T-cell (primary cell): ENCODE data around the gene CTDSPL. TPM values are rescaled to one million over a fixed set of nuclear protein-coding genes. Genes with fewer than 3 reads are reported as not detected.
"Not testable (repeated sequence)": the region's sequence is repeated elsewhere in the genome, so short reads cannot be mapped to it uniquely, and the experiment has no call there.

Experiments
- ATAC-seq, 4 experiments: fragments of 200-7000 bp in 3 of 4; fragments of 150-1000 bp in 1 of 4; cut with Tn5 transposase; replicated peaks in 1 of 4; 1 replicate in 3 of 4; 2 replicates in 1 of 4; pipeline ENCODE4 v1.10.0; 2021; ENCODE audit warnings: moderate library complexity in 3 of 4, mild to moderate bottlenecking in 2 of 4, moderate number of reproducible peaks in 1 of 4
- CTCF ChIA-PET, 2 donors: fragments of 300-600 bp; sonication (Branson Sonifier 250); formaldehyde crosslinking; loops; one replicate each; lab custom pipeline; 2022; ENCODE audit warnings: antibody characterized with exemption in 2 of 2; lab: Charles Lee
- POLR2A ChIA-PET, 2 donors: fragments of 300-600 bp; sonication (Branson Sonifier 250); formaldehyde crosslinking; loops; one replicate each; lab custom pipeline; 2022; ENCODE audit warnings: antibody characterized with exemption in 2 of 2; lab: Charles Lee
- DNase-seq, 35 experiments: peaks; one replicate each; pipeline versions ENCODE4 v3.0.0 to v3.0.0-alpha.2; 2013 to 2023
- H3K27ac ChIP-seq: one replicate; pipeline ENCODE4 v1.5.1; 2013; ENCODE audit warnings: low read length
- H3K27me3 ChIP-seq, 2 experiments: replicated peaks in 1 of 2; 1 replicate in 1 of 2; 2 replicates in 1 of 2; pipeline versions ENCODE4 v1.6.1 to v1.7.0; 2013; ENCODE audit warnings: low read length in 1 of 2, mixed read lengths in 1 of 2; ENCODE audit not compliant: control insufficient read depth in 2 of 2, insufficient read depth in 2 of 2; ENCODE audit errors: extremely low read depth in 1 of 2
- H3K36me3 ChIP-seq, 2 donors: 1 replicate in 1 of 2; 2 replicates in 1 of 2; pipeline versions ENCODE4 v1.6.1 to v1.7.0; 2013; ENCODE audit warnings: low read length in 1 of 2; ENCODE audit not compliant: control insufficient read depth in 2 of 2, insufficient read depth in 1 of 2; ENCODE audit errors: extremely low read depth in 1 of 2
- H3K4me1 ChIP-seq, 2 experiments: 1 replicate in 1 of 2; 2 replicates in 1 of 2; pipeline versions ENCODE4 v1.6.1 to v1.7.0; 2013; ENCODE audit warnings: low read length in 2 of 2, mixed read lengths in 1 of 2; ENCODE audit not compliant: insufficient read depth in 2 of 2, control insufficient read depth in 1 of 2; ENCODE audit errors: extremely low read depth in 1 of 2
- H3K4me3 ChIP-seq, 2 donors: 1 replicate in 1 of 2; 2 replicates in 1 of 2; pipeline versions ENCODE4 v1.5.1 to v1.7.0; 2013; ENCODE audit warnings: mild to moderate bottlenecking in 2 of 2, low read length in 1 of 2, moderate library complexity in 1 of 2; ENCODE audit not compliant: control insufficient read depth in 1 of 2; ENCODE audit errors: extremely low read depth in 1 of 2
- H3K9me3 ChIP-seq: 2 replicates; pipeline ENCODE4 v1.7.0; 2013
- H3K27ac Mint-ChIP-seq, 2 donors: one replicate each; pipeline ENCODE4 v1.8.0; 2020 to 2021; ENCODE audit warnings: mild to moderate bottlenecking in 2 of 2, mixed read lengths in 2 of 2
- H3K27me3 Mint-ChIP-seq, 2 donors: one replicate each; pipeline ENCODE4 v1.8.0; 2021 to 2022; ENCODE audit warnings: mixed read lengths in 2 of 2
- H3K36me3 Mint-ChIP-seq: one replicate; pipeline ENCODE4 v1.8.0; 2021; ENCODE audit warnings: mixed read lengths
- H3K4me1 Mint-ChIP-seq, 3 donors: one replicate each; pipeline ENCODE4 v1.8.0; 2020 to 2022; ENCODE audit warnings: mixed read lengths in 3 of 3, mild to moderate bottlenecking in 1 of 3
- H3K4me3 Mint-ChIP-seq, 3 donors: one replicate each; pipeline ENCODE4 v1.8.0; 2020 to 2022; ENCODE audit warnings: mild to moderate bottlenecking in 3 of 3, mixed read lengths in 3 of 3, moderate library complexity in 3 of 3
- H3K9me3 Mint-ChIP-seq, 3 donors: one replicate each; pipeline ENCODE4 v1.8.0; 2020 to 2022; ENCODE audit warnings: mixed read lengths in 3 of 3
- WGBS: methylation state at CpG from one replicate; pipeline ENCODE4 v1.1.5; 2013; ENCODE audit warnings: missing lambda C conversion rate; ENCODE audit not compliant: insufficient coverage; 5-methylcytosine and 5-hydroxymethylcytosine counted together
- total RNA-seq, 35 experiments: library from RNA in 6 of 35; stranded (reverse) in 6 of 35; fragments of 120-200 nt in 1 of 35; gene quantifications; one replicate each; pipeline versions ENCODE4 v1.2.1 to v1.2.4 and lab custom pipeline; 2013 to 2026

The CTDSPL gene
- total RNA-seq, 5 donors from 2014 or later (not counting 1 experiment from before 2014, with no cell fraction given) = 0.54 to 2.5 (median 2.0) TPM

DNA sequence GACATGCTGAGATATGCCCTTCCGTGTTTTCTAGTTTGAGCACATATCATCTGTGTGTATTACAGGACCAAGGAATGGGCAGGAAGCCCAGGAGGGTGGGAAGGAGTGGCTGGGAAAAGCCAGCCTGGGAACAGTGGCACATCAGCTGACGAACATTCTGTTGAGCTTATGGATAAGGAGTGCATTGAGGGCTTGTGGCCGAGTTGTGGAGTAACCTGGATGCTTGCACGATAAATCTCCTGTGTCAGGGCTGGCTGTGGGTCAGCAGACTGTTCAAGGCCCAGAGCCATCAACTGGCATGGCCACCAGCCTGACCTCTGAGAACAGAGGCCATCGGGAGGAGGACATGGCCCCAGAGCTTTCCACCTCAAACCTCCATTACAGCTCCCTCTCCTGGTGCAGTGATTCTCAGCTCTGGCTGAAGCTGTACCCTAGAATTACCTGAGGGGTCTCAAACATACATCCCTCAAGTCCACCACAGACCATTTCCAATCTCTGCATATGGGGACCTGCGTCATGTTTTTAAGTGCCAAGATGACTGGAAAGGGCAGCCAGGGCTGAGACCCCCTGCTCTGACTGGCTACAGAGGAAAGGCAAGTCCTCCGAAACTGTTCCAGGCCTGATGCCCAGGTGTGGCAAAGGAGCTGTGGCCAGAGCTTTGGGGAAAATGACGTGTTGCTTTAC lies 124.1 kb downstream of the CTDSPL start:
- Histone ChIP-seq H3K4me3 (no peak overlapping the region), H3K9me3 (no peaks in the 10 kb centered on the region), H3K27me3 (peaks cover 0 to 10% of the 10 kb centered on the region in 2 experiments), H3K27ac (no peak overlapping the region), H3K36me3 (no peaks in the 10 kb centered on the region), H3K4me1 (no peaks in the 10 kb centered on the region)
- H3K9me3 Mint-ChIP-seq = no peaks in the 10 kb centered on the region
- CTCF ChIA-PET = no interaction called here
- no peaks in the 10 kb centered on the region for H3K36me3 Mint-ChIP-seq
- H3K4me1 Mint-ChIP-seq = peaks cover 0 to 11% (median 3%) of the 10 kb centered on the region in 3 donors
- ATAC-seq (no peak), DNase-seq (no peak)
- 88% methylated on average over 6 of the region's 8 CpGs for WGBS
- no peak overlapping the region for H3K27ac Mint-ChIP-seq
- H3K27me3 Mint-ChIP-seq = no peaks in the 10 kb centered on the region
- H3K4me3 Mint-ChIP-seq = no peak overlapping the region
- POLR2A ChIA-PET = no interaction called here

DNA sequence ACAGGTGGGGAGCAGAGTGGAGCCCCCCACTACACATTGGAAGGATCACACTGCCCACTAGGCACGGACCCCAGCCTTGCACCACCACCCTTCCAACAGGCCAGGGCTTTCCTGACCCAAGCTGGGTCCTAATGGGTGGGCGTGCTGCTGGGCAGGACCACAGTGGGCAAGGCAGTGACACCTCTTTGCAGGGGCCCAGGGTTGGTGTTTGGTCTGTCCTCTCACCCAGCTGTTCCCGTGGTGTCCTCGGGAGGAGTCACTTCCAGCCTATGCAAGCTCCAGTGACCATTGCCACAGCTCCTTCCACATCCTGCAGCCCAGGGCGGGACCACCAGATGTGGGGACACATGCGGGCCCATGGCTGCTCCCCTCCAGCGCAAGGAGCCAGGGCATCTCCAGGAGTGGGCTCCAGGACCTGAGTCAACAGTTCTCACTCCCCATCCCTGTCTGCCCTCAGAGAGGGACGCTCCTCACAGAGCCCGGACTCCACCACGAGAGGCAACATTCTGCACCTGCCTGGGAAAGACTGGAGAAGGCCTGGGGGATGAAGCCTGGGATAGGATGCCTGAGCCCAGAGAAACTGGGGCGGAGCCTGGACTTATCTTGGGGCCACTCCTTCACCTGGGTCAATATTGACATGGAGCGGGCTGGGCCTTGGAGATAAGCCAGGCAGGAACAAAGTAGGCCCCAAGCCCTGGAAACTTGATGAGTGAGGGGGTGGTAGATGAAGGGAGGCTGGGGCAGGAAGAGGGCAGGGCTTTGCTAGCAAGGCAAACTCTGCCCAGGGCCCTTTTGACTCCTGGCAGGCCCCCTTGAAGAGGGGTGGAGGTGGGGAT lies 125.0 kb downstream of the CTDSPL start:
- no peaks in the 10 kb centered on the region for H3K36me3 Mint-ChIP-seq
- no peaks in the 10 kb centered on the region for H3K9me3 ChIP-seq
- 85% methylated on average over 10 of the region's 12 CpGs for WGBS
- peaks cover 0 to 11% (median 3%) of the 10 kb centered on the region in 3 donors for H3K4me1 Mint-ChIP-seq
- no peaks in the 10 kb centered on the region for H3K4me1 ChIP-seq
- H3K27ac Mint-ChIP-seq = no peak overlapping the region
- H3K9me3 Mint-ChIP-seq = no peaks in the 10 kb centered on the region
- no peaks in the 10 kb centered on the region for H3K27me3 Mint-ChIP-seq
- H3K36me3 ChIP-seq = no peaks in the 10 kb centered on the region
- ChIA-PET CTCF (interaction anchor here in 1 of 2 donors (0.6 kb wide), 1 partner anchor 53 kb away, joined by 3 read pairs; the partner anchor contains the start of gene DLEC1), POLR2A (no interaction called here)
- H3K4me3 ChIP-seq = no peak overlapping the region
- peaks cover 0 to 10% of the 10 kb centered on the region in 2 experiments for H3K27me3 ChIP-seq
- no peak overlapping the region for H3K27ac ChIP-seq
- DNase-seq (no peak), ATAC-seq (no peak)
- H3K4me3 Mint-ChIP-seq = no peak overlapping the region

- H3K9me3 ChIP-seq = no peaks in the 10 kb centered on the region
- H3K27ac ChIP-seq = no peak overlapping the region
- H3K36me3 ChIP-seq = no peaks in the 10 kb centered on the region
- ATAC-seq = no peak
- WGBS = 89% methylated on average over 2 of the region's 2 CpGs
- Mint-ChIP-seq H3K27ac (no peak overlapping the region), H3K9me3 (no peaks in the 10 kb centered on the region), H3K4me1 (peaks cover 0 to 11% (median 3%) of the 10 kb centered on the region in 3 donors), H3K36me3 (no peaks in the 10 kb centered on the region), H3K4me3 (no peak overlapping the region), H3K27me3 (no peaks in the 10 kb centered on the region)
- peaks cover 0 to 10% of the 10 kb centered on the region in 2 experiments for H3K27me3 ChIP-seq
- no peaks in the 10 kb centered on the region for H3K4me1 ChIP-seq
- DNase-seq = no peak
- POLR2A ChIA-PET = no interaction called here
- H3K4me3 ChIP-seq = no peak overlapping the region
- CTCF ChIA-PET = interaction anchor here in 1 of 2 donors (0.6 kb wide), 1 partner anchor 52 kb away, joined by 3 read pairs; the partner anchor contains the start of gene DLEC1
These were observed 125.6 kb downstream of the CTDSPL start for GRCh38 chr3:37987315-37987697.

DNA sequence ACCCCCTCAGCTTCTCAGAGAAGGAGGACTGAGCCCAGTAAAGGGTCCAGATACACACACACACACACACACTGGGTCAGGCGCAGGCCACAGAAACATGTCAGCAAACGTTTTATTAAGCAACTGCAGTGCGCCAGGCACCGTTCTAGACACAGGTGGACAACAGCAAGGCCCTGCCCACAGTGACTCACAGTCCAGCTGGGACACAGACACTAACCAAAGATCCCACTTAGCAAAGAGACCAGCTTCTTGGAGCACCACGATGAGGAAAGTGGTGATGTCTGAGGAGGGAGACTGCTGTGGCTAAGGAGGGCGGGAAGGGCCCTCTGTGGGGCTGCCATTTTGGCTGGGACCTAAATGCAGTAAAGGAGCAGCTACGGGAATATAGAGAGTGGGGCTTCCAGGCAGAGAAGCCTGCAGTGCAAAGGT lies 126.1 kb downstream of the CTDSPL start:
- Histone ChIP-seq H3K27me3 (peaks cover 0 to 10% of the 10 kb centered on the region in 2 experiments), H3K4me1 (no peaks in the 10 kb centered on the region), H3K36me3 (no peaks in the 10 kb centered on the region), H3K4me3 (no peak overlapping the region), H3K9me3 (no peaks in the 10 kb centered on the region), H3K27ac (no peak overlapping the region)
- CTCF ChIA-PET = interaction anchor here in 1 of 2 donors (0.6 kb wide), 1 partner anchor 52 kb away, joined by 3 read pairs; the partner anchor contains the start of gene DLEC1
- no peaks in the 10 kb centered on the region for H3K36me3 Mint-ChIP-seq
- no peaks in the 10 kb centered on the region for H3K27me3 Mint-ChIP-seq
- no peaks in the 10 kb centered on the region for H3K9me3 Mint-ChIP-seq
- no peak for DNase-seq
- POLR2A ChIA-PET = no interaction called here
- H3K4me1 Mint-ChIP-seq = peaks cover 0 to 14% (median 3%) of the 10 kb centered on the region in 3 donors
- H3K4me3 Mint-ChIP-seq = no peak overlapping the region
- ATAC-seq = no peak
- H3K27ac Mint-ChIP-seq = no peak overlapping the region
- 96% methylated on average over 7 of the region's 7 CpGs for WGBS

GRCh38 chr3:37988376-37988775 lies 126.7 kb downstream of the CTDSPL start:
- H3K9me3 Mint-ChIP-seq, POLR2A ChIA-PET, ATAC-seq, H3K27ac ChIP-seq, H3K4me3 Mint-ChIP-seq, H3K4me1 ChIP-seq, H3K36me3 ChIP-seq, H3K4me3 ChIP-seq, CTCF ChIA-PET, H3K27me3 ChIP-seq, H3K27ac Mint-ChIP-seq, H3K36me3 Mint-ChIP-seq, H3K9me3 ChIP-seq, H3K27me3 Mint-ChIP-seq, DNase-seq: not testable (repeated sequence)
- H3K4me1 Mint-ChIP-seq = peaks cover 2 to 20% (median 7%) of the 10 kb centered on the region in 3 donors
- WGBS = 90% methylated on average over 7 of the region's 10 CpGs

- no peaks in the 10 kb centered on the region for H3K9me3 Mint-ChIP-seq
- H3K9me3 ChIP-seq = no peaks in the 10 kb centered on the region
- H3K36me3 Mint-ChIP-seq = no peaks in the 10 kb centered on the region
- ATAC-seq (no peak), DNase-seq (no peak)
- no peaks in the 10 kb centered on the region for H3K36me3 ChIP-seq
- peaks cover 4 to 7% of the 10 kb centered on the region in 2 experiments for H3K4me1 ChIP-seq
- ChIA-PET CTCF (no interaction called here), POLR2A (no interaction called here)
- peaks cover 0 to 10% of the 10 kb centered on the region in 2 experiments for H3K27me3 ChIP-seq
- 92% methylated on average over 15 of the region's 15 CpGs for WGBS
- no peak overlapping the region for H3K27ac ChIP-seq
- H3K4me3 Mint-ChIP-seq = no peak overlapping the region
- peaks cover 9 to 26% (median 13%) of the 10 kb centered on the region in 3 donors for H3K4me1 Mint-ChIP-seq
- no peak overlapping the region for H3K4me3 ChIP-seq
- H3K27ac Mint-ChIP-seq = peak overlapping the region in 1 of 2 donors; percentile 24
- no peaks in the 10 kb centered on the region for H3K27me3 Mint-ChIP-seq
These were observed 127.3 kb downstream of the CTDSPL start for GRCh38 chr3:37988931-37989525.
